H1 (cell line): Measurements from ENCODE around the gene WNT11. TPM values are rescaled to one million over a fixed set of nuclear protein-coding genes. Genes with fewer than 3 reads are reported as not detected.

Source experiments
- CHD7 ChIP-seq: fragments of 300-600 bp; sonication (generic); IDR thresholded peaks from 2 replicates; pipeline ENCODE4 v1.7.1; 2012; ENCODE audit warnings: low read length, moderate library complexity, mild to moderate bottlenecking, inconsistent platforms; ENCODE audit not compliant: insufficient replicate concordance
- NRF1 ChIP-seq: IDR thresholded peaks from 2 replicates; pipeline ENCODE4 v1.6.1; 2011; ENCODE audit warnings: mild to moderate bottlenecking, low read depth, low read length, improper control_type of control experiment
- POLR2AphosphoS5 ChIP-seq: IDR thresholded peaks from 2 replicates; pipeline ENCODE4 v1.6.1; 2011; ENCODE audit warnings: low read depth, low read length
- TCF12 ChIP-seq: IDR thresholded peaks from 2 replicates; pipeline ENCODE4 v1.6.1; 2011; ENCODE audit warnings: low read depth, mild to moderate bottlenecking, low read length
- polyA plus RNA-seq, 7 experiments: library from polyadenylated mRNA; depleted of rRNA in 3 of 7; stranded (reverse) in 5 of 7; unstranded in 2 of 7; fragments of >200 nt in 5 of 7; fragments of 200-250 nt in 2 of 7; gene quantifications; 1 replicate in 5 of 7; 2 replicates in 1 of 7; 4 replicates in 1 of 7; pipeline versions ENCODE4 v1.2.1 to v1.2.3, GENCODE V29; 2011 to 2013; ENCODE audit warnings: missing spikeins in 2 of 7, mixed read lengths in 2 of 7
- total RNA-seq: library from RNA; stranded (reverse); fragmentation: NEBNext Ultra II Directional; extraction: Animal tissue kit (Norgen Biotek cat#: 25700); gene quantifications from 2 replicates; pipeline ENCODE4 v1.2.1, GENCODE V29; 2021

WNT11 gene
- total and polyA plus RNA-seq, 2 of the 8 experiments (the other 6 are each of a cell fraction or from before 2014, with no cell fraction given): 0.11 to 0.45 TPM

GRCh38 chr11:76229690-76230240 lies 23.5 kb upstream of the WNT11 start (continued):
- TF ChIP-seq CHD7 (no peak), POLR2AphosphoS5 (no peak), NRF1 (no peak), TCF12 (no peak)
